Right lobe of liver (tissue), 6 donors: ENCODE data around the gene ORC5. TPM values are rescaled to one million over a fixed set of nuclear protein-coding genes. Genes with fewer than 3 reads are reported as not detected.

Experiments
- ATAC-seq, 4 donors: fragments of 200-7000 bp; cut with Tn5 transposase; one replicate each; pipeline ENCODE4 v1.9.1; 2020; ENCODE audit warnings: mild to moderate bottlenecking in 4 of 4, moderate library complexity in 4 of 4
- DNase-seq, 3 donors: peaks; one replicate each; pipeline ENCODE4 v3.0.0-alpha.2; 2020
- H3K27ac ChIP-seq, 3 donors: fragments of 200-600 bp; one replicate each; pipeline ENCODE4 v1.8.0; 2022
- H3K27me3 ChIP-seq, 2 donors: fragments of 200-600 bp; one replicate each; pipeline ENCODE4 v1.8.0; 2022
- H3K36me3 ChIP-seq, 4 donors: fragments of 200-600 bp; sonication (generic) in 1 of 4; one replicate each; pipeline versions ENCODE4 v1.5.1 to v1.8.0; 2017 to 2022; ENCODE audit warnings: control low read depth in 1 of 4
- H3K4me1 ChIP-seq, 4 donors: fragments of 200-600 bp; sonication (generic) in 1 of 4; one replicate each; pipeline versions ENCODE4 v1.5.1 to v1.8.0; 2017 to 2022; ENCODE audit warnings: control low read depth in 1 of 4
- H3K4me3 ChIP-seq, 3 donors: fragments of 200-600 bp; one replicate each; pipeline ENCODE4 v1.8.0; 2022
- H3K9me3 ChIP-seq, 4 donors: fragments of 200-600 bp; sonication (generic) in 1 of 4; one replicate each; pipeline versions ENCODE4 v1.5.1 to v1.8.0; 2017 to 2022; ENCODE audit warnings: control low read depth in 1 of 4
- POLR2A ChIP-seq: fragments of 450-650 bp; IDR thresholded peaks from one replicate; pipeline ENCODE4 v1.6.1; 2017; ENCODE audit warnings: antibody characterized with exemption, mild to moderate bottlenecking
- WGBS: methylation state at CpG from one replicate; pipeline ENCODE4 v1.1.6; 2018; ENCODE audit warnings: low coverage, low lambda C conversion rate; ENCODE audit not compliant: insufficient coverage; ENCODE audit errors: missing lambda C conversion rate; 5-methylcytosine and 5-hydroxymethylcytosine counted together
- intact Hi-C, 2 donors: fragments of 100-400 bp; cut with DNase I; formaldehyde crosslinking; loops; one replicate each; pipeline versions ENCODE4 v1.11.2 to v1.14.1; 2022
- total RNA-seq, 6 experiments: library from RNA; depleted of rRNA in 2 of 6; stranded (reverse); fragments of >200 nt in 2 of 6; fragmentation: NEBNext Ultra II Directional in 3 of 6; extraction: Animal tissue kit (Norgen Biotek cat#: 25700) in 3 of 6; gene quantifications; one replicate each; pipeline versions ENCODE4 v1.1.0 to v1.2.4, GENCODE V29; 2016 to 2023
- TF ChIP-seq, protein P1 (sequence below), 4 donors: fragments of 200-600 bp in 3 of 4; fragments of 450-650 bp in 1 of 4; IDR thresholded peaks; one replicate each; pipeline versions ENCODE4 v1.5.1 to v1.8.0; 2016 to 2022; ENCODE audit warnings: antibody characterized with exemption in 4 of 4, mild to moderate bottlenecking in 2 of 4
- donor health status: DM: no; HTN: yes; CAD: no.
- donor health status: DM: no; HTN: no; CAD: no.
- donor health status: DM: no; HTN: no; CAD: no.
- donor health status: DM: no; HTN: yes; CAD: no.
- donor health status: DM: no; HTN: yes; CAD: no.

Gene ORC5
- total RNA-seq, 6 experiments from 2014 or later: 6.7 to 16.6 (median 12.4) TPM

- Histone ChIP-seq H3K27me3 (no peaks in the 10 kb centered on the region), H3K36me3 (peaks cover 0 to 5% (median 0%) of the 10 kb centered on the region in 4 donors), H3K4me3 (no peak overlapping the region), H3K9me3 (no peaks in the 10 kb centered on the region), H3K4me1 (no peaks in the 10 kb centered on the region), H3K27ac (no peak overlapping the region)
- DNase-seq (no peak), ATAC-seq (no peak)
- intact Hi-C loops: no loop called here
- no peak for TF ChIP-seq POLR2A
- TF ChIP-seq, protein P1, sequence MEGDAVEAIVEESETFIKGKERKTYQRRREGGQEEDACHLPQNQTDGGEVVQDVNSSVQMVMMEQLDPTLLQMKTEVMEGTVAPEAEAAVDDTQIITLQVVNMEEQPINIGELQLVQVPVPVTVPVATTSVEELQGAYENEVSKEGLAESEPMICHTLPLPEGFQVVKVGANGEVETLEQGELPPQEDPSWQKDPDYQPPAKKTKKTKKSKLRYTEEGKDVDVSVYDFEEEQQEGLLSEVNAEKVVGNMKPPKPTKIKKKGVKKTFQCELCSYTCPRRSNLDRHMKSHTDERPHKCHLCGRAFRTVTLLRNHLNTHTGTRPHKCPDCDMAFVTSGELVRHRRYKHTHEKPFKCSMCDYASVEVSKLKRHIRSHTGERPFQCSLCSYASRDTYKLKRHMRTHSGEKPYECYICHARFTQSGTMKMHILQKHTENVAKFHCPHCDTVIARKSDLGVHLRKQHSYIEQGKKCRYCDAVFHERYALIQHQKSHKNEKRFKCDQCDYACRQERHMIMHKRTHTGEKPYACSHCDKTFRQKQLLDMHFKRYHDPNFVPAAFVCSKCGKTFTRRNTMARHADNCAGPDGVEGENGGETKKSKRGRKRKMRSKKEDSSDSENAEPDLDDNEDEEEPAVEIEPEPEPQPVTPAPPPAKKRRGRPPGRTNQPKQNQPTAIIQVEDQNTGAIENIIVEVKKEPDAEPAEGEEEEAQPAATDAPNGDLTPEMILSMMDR (IDR thresholded peaks at IDR 0.05): no peak
- 98% methylated on average over 7 of the region's 7 CpGs for WGBS
Measured at GRCh38 chr7:104137971-104138370, 69.8 kb downstream of the ORC5 start.

- TF ChIP-seq, protein P1 (IDR thresholded peaks at IDR 0.05): no peak
- no peak for TF ChIP-seq POLR2A
- Histone ChIP-seq H3K4me3 (no peak overlapping the region), H3K4me1 (no peaks in the 10 kb centered on the region), H3K27ac (no peak overlapping the region), H3K27me3 (no peaks in the 10 kb centered on the region), H3K36me3 (peaks cover 0 to 5% (median 0%) of the 10 kb centered on the region in 4 donors), H3K9me3 (no peaks in the 10 kb centered on the region)
- no peak for DNase-seq
- WGBS: 97% methylated on average over 9 of the region's 10 CpGs
- ATAC-seq: no peak
- intact Hi-C loops: no loop called here
Measured at GRCh38 chr7:104137511-104137910, 70.3 kb downstream of the ORC5 start.

GRCh38 chr7:104136981-104137380 is 70.8 kb downstream of the ORC5 start:
- intact Hi-C loops: no loop called here
- DNase-seq: no peak
- no peak for ATAC-seq
- no peak for TF ChIP-seq POLR2A
- TF ChIP-seq, protein P1 (IDR thresholded peaks at IDR 0.05): no peak
- 81% methylated on average over 2 of the region's 3 CpGs for WGBS
- Histone ChIP-seq H3K4me3 (no peak overlapping the region), H3K9me3 (no peaks in the 10 kb centered on the region), H3K4me1 (no peaks in the 10 kb centered on the region), H3K36me3 (peaks cover 0 to 5% (median 0%) of the 10 kb centered on the region in 4 donors), H3K27ac (no peak overlapping the region), H3K27me3 (no peaks in the 10 kb centered on the region)

GRCh38 chr7:104136561-104136960 is 71.3 kb downstream of the ORC5 start:
- ATAC-seq: no peak
- H3K9me3 ChIP-seq: no peaks in the 10 kb centered on the region
- H3K27ac ChIP-seq: no peak overlapping the region
- H3K36me3 ChIP-seq: peaks cover 0 to 5% (median 0%) of the 10 kb centered on the region in 4 donors
- TF ChIP-seq POLR2A: no peak
- TF ChIP-seq, protein P1 (IDR thresholded peaks at IDR 0.05): no peak
- no peak for DNase-seq
- no peak overlapping the region for H3K4me3 ChIP-seq
- 94% methylated on average over 2 of the region's 2 CpGs for WGBS
- intact Hi-C loops: no loop called here
- H3K4me1 ChIP-seq: no peaks in the 10 kb centered on the region
- no peaks in the 10 kb centered on the region for H3K27me3 ChIP-seq
